ENCODE data around the gene CCDC137. TPM values are rescaled to one million over a fixed set of nuclear protein-coding genes. Genes with fewer than 3 reads are reported as not detected.
A peak's percentile ranks its signal among the peaks of the same experiment; 100 is the strongest.
"Not testable (repeated sequence)": the region's sequence is repeated elsewhere in the genome, so short reads cannot be mapped to it uniquely, and the experiment has no call there.

CCDC137 gene
- total RNA-seq, 2 experiments from 2014 or later = 30.8 to 32.3 TPM

DNA sequence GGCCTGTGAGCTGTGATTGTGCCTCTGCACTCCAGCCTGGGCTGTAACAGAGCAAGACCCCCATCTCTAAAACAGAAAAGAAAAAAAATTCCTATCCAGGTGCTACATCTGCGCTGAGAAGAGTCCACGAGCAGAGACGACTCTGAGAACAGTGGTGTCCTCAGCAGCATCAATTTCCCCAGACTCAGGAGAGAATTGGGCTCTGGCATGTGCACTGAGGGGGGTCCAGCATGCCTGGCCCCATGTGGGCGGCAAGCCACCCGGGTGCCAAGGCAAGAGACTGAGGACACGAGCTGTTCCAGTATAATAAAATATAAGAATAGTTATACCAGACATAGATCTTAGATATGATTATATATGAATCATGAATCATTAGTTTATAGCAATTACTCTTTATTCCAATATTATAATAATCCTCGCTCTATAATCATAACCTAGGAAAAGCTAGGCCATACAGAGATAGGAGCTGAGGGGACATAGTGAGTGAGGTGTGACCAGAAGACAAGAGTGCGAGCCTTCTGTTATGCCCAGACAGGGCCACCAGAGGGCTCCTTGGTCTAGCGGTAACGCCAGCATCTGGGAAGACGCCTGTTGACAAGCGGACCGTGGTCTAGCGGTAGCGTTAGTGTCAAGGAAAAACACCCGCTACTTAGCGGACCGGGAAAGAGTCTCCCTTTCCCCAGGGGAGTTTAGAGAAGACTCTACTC is 9.1 kb downstream of the CCDC137 start:
- H3K4me1 Mint-ChIP-seq (ENCODE audit: low read depth); H3K36me3 Mint-ChIP-seq (ENCODE audit: low read depth); H3K4me3 Mint-ChIP-seq; H3K27me3 Mint-ChIP-seq (ENCODE audit: low read depth); intact Hi-C loops (cut with micrococcal nuclease); H3K27ac Mint-ChIP-seq; H3K9me3 Mint-ChIP-seq: not testable (repeated sequence)
- DNase-seq = peak; percentile 47
- CTCF ChIA-PET = interaction anchor here (0.6 to 1.3 kb wide), 7 partner anchors 17 to 607 kb away, joined by 3 to 7 read pairs (median 3); partner anchors contain the start of gene PCYT2

DNA sequence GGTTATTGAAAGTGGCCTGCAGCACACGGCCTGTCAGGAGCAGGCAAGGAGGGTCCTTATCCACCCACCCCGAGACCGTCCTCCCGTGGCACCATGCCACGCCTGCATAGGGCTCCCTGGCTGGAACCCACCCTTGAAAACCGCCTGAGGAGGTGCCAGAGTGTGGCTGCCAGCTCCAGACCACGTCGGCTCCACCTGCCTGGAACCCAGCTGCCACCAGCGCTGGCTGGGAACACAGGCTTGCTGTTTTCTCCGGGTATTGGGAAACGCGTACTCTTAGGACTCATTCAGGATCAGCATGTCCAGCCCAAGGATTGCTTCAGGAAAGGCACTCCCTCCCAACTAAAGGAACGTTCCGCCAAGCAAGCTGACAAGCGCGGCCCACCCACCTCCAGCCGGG is 10.4 kb downstream of the CCDC137 start:
- H3K9me3 Mint-ChIP-seq = no peaks in the 10 kb centered on the region
- CTCF ChIA-PET = interaction anchor here (1.3 kb wide), 1 partner anchor 25 kb away, joined by 5 read pairs; no protein-coding TSS in a partner anchor
- peaks cover 4% of the 10 kb centered on the region for H3K4me1 Mint-ChIP-seq (ENCODE audit: low read depth)
- H3K27me3 Mint-ChIP-seq (ENCODE audit: low read depth) = no peaks in the 10 kb centered on the region
- intact Hi-C loops (cut with micrococcal nuclease) = no loop called here
- H3K27ac Mint-ChIP-seq = no peak overlapping the region
- no peak overlapping the region for H3K4me3 Mint-ChIP-seq
- H3K36me3 Mint-ChIP-seq (ENCODE audit: low read depth) = peaks cover 3% of the 10 kb centered on the region
- no peak for DNase-seq

DNA sequence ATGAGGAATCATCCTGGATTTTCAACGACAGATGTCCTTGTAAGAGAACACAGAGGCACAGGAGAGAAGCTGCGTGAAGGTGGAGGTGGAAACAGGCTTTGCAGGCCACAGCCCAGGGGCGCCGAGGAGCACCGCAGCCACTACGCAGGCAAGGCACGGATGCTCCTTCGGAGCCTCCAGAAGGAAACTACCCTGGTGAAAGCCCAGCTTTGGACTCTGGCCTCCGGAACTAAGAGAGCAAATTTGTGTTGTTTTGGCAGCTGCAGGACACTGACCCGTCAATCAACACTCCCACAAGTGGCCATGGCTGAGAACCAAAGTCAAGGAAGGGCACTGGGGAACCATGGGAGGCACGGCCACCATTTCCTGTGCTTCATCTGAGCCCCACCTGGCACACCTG is 13.6 kb downstream of the CCDC137 start:
- Mint-ChIP-seq H3K9me3 (no peaks in the 10 kb centered on the region), H3K4me3 (no peak overlapping the region), H3K27me3 (ENCODE audit: low read depth) (no peaks in the 10 kb centered on the region), H3K27ac (no peak overlapping the region), H3K36me3 (ENCODE audit: low read depth) (peaks cover 5% of the 10 kb centered on the region), H3K4me1 (ENCODE audit: low read depth) (peaks cover 20% of the 10 kb centered on the region)
- no peak for DNase-seq
- intact Hi-C loops (cut with micrococcal nuclease) = no loop called here
- CTCF ChIA-PET = no interaction called here

DNA sequence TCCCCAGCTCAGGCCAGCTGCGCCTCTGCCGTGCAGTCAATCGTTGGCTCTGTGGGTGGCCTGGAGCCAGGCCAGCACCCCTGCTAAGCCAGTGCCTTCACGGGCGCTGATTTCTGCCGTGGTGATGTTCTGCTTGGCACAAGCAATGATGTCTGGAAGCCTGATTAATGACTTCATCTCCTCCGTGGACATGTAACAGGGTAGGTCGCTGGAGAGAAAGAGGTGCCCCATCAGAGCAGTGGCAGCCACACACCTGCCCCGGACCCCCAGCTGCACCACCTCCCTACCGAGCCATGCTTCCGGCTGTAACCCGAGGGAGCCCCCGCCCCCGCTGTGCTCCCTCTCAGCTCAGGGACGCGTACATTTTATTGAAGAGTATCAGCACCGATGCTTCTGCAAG is 15.1 kb downstream of the CCDC137 start:
- no peak overlapping the region for H3K4me3 Mint-ChIP-seq
- CTCF ChIA-PET = interaction anchor here (1.2 kb wide), 1 partner anchor 14 kb away, joined by 3 read pairs; no protein-coding TSS in a partner anchor
- intact Hi-C loops (cut with micrococcal nuclease) = loop anchor here (2.0 kb wide), 2 partner anchors 15 to 151 kb away; partner anchors contain the start of genes CCDC137, MCRIP1 and OXLD1
- H3K36me3 Mint-ChIP-seq (ENCODE audit: low read depth) = peaks cover 8% of the 10 kb centered on the region
- no peaks in the 10 kb centered on the region for H3K9me3 Mint-ChIP-seq
- no peaks in the 10 kb centered on the region for H3K27me3 Mint-ChIP-seq (ENCODE audit: low read depth)
- H3K4me1 Mint-ChIP-seq (ENCODE audit: low read depth) = peaks cover 27% of the 10 kb centered on the region
- H3K27ac Mint-ChIP-seq = no peak overlapping the region
- DNase-seq = no peak

DNA sequence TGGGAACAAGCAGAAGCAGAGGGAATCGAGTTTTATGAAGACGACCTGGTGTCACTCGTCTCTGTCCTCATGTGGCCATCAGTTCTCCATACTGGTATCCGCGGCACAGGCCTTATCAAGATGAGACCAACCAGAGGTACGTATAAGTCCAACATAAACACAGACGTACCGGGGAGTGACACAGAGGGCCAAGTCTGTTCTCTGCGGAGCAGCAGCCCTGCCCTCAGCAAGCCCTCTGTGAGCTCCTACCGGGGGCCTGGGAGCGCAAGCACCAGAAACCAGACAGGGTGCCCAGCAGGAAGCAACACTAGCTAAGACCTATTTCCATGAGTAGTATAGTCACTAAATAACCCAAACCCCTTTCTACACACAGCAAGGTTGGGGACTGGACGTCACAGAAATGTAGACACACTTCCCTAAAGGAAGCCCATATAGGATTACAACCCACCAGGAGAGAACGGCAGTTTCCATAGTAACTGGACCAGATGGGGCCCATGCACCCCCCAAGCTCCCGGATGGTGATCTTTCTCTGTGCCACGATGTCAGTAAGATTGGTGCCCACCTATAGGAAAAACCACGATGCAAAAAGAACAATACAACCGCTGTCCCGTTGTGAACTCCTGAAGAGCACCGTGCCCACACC is 16.1 kb downstream of the CCDC137 start:
- CTCF ChIA-PET = interaction anchor here (0.9 to 1.8 kb wide), 3 partner anchors 10 to 20 kb away, joined by 3 to 5 read pairs (median 3); partner anchors contain the start of gene MRPL12
- H3K27ac Mint-ChIP-seq = no peak overlapping the region
- peaks cover 36% of the 10 kb centered on the region for H3K4me1 Mint-ChIP-seq (ENCODE audit: low read depth)
- H3K9me3 Mint-ChIP-seq = no peaks in the 10 kb centered on the region
- intact Hi-C loops (cut with micrococcal nuclease) = loop anchor here (1.0 to 2.0 kb wide), 4 partner anchors 16 to 150 kb away; partner anchors contain the start of genes CCDC137, MCRIP1, MRPL12 and OXLD1
- H3K27me3 Mint-ChIP-seq (ENCODE audit: low read depth) = no peaks in the 10 kb centered on the region
- no peak for DNase-seq
- H3K4me3 Mint-ChIP-seq = peak overlapping the region; percentile 87
- peaks cover 15% of the 10 kb centered on the region for H3K36me3 Mint-ChIP-seq (ENCODE audit: low read depth)

DNA sequence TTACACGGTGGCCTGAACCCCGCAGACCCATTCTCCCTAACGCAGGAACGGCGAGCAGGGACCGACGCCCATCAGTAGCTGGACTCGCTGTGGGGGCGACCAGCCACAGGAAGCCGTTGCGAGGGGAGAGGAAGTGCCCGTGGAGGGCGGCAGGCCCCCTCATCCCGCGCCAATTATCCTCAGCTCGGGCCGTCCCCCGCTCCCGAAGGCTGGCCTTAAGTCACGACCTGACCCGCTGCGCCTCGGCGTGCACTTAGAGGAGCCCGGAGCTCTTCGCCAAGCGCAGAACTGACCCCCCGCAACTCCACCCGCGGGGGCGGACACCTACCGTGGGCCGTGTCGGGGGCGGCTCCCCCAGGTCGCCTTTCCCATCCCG is 16.7 kb downstream of the CCDC137 start:
- peaks cover 37% of the 10 kb centered on the region for H3K4me1 Mint-ChIP-seq (ENCODE audit: low read depth)
- no peak overlapping the region for H3K27ac Mint-ChIP-seq
- DNase-seq = no peak
- peak overlapping the region; percentile 87 for H3K4me3 Mint-ChIP-seq
- H3K27me3 Mint-ChIP-seq (ENCODE audit: low read depth) = no peaks in the 10 kb centered on the region
- no peaks in the 10 kb centered on the region for H3K9me3 Mint-ChIP-seq
- intact Hi-C loops (cut with micrococcal nuclease) = loop anchor here (1.0 to 2.0 kb wide), 4 partner anchors 16 to 150 kb away; partner anchors contain the start of genes CCDC137, MCRIP1, MRPL12 and OXLD1
- peaks cover 15% of the 10 kb centered on the region for H3K36me3 Mint-ChIP-seq (ENCODE audit: low read depth)
- CTCF ChIA-PET = interaction anchor here (0.9 to 1.8 kb wide), 3 partner anchors 10 to 19 kb away, joined by 3 to 5 read pairs (median 3); partner anchors contain the start of gene MRPL12

DNA sequence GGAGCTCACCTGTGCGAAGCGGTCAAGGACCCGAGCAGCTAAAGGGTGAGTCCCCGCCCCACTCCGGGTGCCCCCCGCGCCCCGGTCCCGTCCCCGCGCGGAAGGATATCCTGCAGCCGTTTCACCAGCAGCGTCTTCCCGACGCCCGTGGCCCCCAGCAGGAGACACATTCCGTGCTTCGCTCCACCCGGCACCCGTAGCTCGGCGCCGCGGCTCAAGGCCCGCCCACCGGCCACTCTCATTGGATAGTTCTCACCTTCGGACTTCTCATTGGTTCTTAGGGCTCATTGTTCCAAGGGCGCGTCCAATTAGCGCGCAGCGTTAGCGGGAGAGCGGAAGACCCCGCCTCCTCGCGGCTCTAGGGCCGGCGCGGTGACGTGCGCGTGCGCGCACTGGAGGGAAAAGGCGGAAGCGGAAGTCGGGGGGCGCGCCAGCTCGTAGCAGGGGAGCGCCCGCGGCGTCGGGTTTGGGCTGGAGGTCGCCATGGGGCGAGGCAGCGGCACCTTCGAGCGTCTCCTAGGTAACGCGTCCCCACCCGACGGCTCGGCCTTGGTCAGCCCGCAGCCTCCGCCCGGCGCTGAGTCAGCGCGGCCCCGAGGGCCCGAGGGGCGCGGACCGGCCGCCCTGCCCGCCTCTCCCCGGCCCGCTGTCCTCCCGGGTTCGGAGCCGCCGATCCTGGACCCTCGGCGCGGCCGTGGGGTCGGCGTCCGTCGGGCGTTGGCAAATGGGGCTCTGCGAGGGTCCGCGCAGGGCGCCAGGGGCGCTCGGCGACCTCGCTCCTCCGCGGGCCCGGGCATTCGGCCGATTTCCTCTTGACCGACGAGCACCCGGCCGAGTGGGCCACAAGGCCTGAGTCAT is 17.3 kb downstream of the CCDC137 start, which contains the start of the genes ARL16 and HGS:
TSS of gene ARL16 (minus strand) at position 214 of the 858 bp plus-strand sequence. CDS start at position 170, 44 bp downstream.
TSS of gene HGS (plus strand) at position 428 of the 858 bp plus-strand sequence. CDS start at position 484, 56 bp downstream.
- DNase-seq = peak; percentile 98
- intact Hi-C loops (cut with micrococcal nuclease) = loop anchor here (1.0 to 2.0 kb wide), 4 partner anchors 17 to 149 kb away; partner anchors contain the start of genes CCDC137, MCRIP1, MRPL12 and OXLD1
- Mint-ChIP-seq H3K4me1 (ENCODE audit: low read depth) (peaks cover 37% of the 10 kb centered on the region), H3K36me3 (ENCODE audit: low read depth) (peaks cover 18% of the 10 kb centered on the region), H3K4me3 (peak within 1 kb of the TSS; percentile 87), H3K27me3 (ENCODE audit: low read depth) (no peaks in the 10 kb centered on the region), H3K27ac (peak within 1 kb of the TSS; percentile 70), H3K9me3 (no peaks in the 10 kb centered on the region)
- CTCF ChIA-PET = interaction anchor here (1.1 to 1.8 kb wide), 3 partner anchors 9 to 19 kb away, joined by 3 to 5 read pairs (median 4); partner anchors contain the start of gene MRPL12

DNA sequence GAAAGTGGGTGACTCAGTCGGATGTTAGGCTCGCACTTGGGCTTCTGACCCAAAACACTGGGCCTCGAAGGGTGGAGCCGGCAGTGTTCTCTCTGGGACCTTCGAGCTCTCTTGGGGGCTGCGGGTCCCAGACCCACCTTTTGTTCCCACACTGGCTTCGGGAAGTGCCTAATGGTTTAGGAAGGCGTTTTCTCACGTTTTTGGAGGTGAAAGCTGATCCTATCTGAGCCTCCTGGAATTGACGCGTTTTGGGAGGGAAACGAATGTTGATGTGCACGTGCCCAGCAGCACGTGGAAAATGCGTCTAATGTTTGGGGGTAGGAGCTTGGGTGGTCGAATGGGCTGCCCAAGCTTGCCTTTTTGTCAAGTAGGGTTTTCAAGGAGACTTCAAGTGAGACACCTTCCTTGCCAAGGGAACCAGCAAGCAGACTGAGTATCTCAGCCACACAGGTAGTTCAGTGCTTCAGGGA is 17.9 kb downstream of the CCDC137 start:
- Mint-ChIP-seq H3K27ac (peak overlapping the region; percentile 70), H3K36me3 (ENCODE audit: low read depth) (peaks cover 23% of the 10 kb centered on the region), H3K4me3 (peak overlapping the region; percentile 82), H3K27me3 (ENCODE audit: low read depth) (no peaks in the 10 kb centered on the region), H3K4me1 (ENCODE audit: low read depth) (peaks cover 40% of the 10 kb centered on the region), H3K9me3 (no peaks in the 10 kb centered on the region)
- DNase-seq = peak; percentile 27
- intact Hi-C loops (cut with micrococcal nuclease) = no loop called here
- CTCF ChIA-PET = interaction anchor here (1.3 to 1.7 kb wide), 2 partner anchors 19 to 84 kb away, joined by 4 to 7 read pairs; no protein-coding TSS in a partner anchor

DNA sequence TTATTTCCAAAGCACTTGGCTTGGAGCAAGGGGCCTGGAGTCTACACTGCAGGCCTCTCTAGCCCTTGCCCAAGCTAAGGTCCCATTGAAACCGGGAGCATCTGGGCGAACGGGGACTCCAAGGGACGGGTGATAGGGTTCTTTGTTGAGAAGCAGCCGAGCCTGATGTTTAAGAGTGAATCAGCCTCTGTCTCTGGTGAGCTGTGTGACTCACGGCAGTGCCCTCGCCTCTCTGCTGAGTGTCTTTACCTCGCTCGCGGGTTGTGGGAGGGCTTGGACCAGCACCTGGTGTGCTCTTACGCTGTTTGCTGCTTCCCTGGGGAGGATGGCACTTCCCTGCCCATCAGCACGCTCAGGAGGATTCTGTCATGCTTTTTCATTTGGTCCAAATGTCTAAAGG is 18.6 kb downstream of the CCDC137 start:
- peak overlapping the region; percentile 82 for H3K4me3 Mint-ChIP-seq
- H3K36me3 Mint-ChIP-seq (ENCODE audit: low read depth) = peaks cover 27% of the 10 kb centered on the region
- intact Hi-C loops (cut with micrococcal nuclease) = no loop called here
- DNase-seq = peak; percentile 40
- H3K27ac Mint-ChIP-seq = peak overlapping the region; percentile 70
- peaks cover 42% of the 10 kb centered on the region for H3K4me1 Mint-ChIP-seq (ENCODE audit: low read depth)
- H3K27me3 Mint-ChIP-seq (ENCODE audit: low read depth) = no peaks in the 10 kb centered on the region
- no peaks in the 10 kb centered on the region for H3K9me3 Mint-ChIP-seq
- CTCF ChIA-PET = interaction anchor here (0.6 to 1.7 kb wide), 3 partner anchors 20 to 84 kb away, joined by 3 to 7 read pairs (median 4); no protein-coding TSS in a partner anchor

DNA sequence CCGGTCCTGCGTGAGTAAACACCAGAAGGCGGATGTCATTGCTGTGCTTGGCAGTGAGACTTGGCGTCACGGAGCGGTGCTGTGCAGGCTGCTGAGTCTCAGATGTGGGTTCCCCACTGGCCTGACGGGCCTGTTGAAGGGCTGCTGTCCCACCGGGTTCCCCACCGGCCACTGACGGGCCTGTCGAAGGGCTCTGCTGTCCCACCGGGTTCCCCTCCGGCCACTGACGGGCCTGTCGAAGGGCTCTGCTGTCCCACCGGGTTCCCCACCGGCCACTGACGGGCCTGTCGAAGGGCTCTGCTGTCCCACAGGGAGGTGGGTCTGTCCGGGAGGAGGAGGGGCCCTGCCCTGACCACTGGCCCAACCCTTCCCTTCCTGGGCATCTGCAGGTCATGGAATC is 20.1 kb downstream of the CCDC137 start:
- no peak overlapping the region for H3K4me3 Mint-ChIP-seq
- DNase-seq = no peak
- CTCF ChIA-PET = no interaction called here
- no peak overlapping the region for H3K27ac Mint-ChIP-seq
- peaks cover 27% of the 10 kb centered on the region for H3K36me3 Mint-ChIP-seq (ENCODE audit: low read depth)
- H3K9me3 Mint-ChIP-seq = no peaks in the 10 kb centered on the region
- peaks cover 42% of the 10 kb centered on the region for H3K4me1 Mint-ChIP-seq (ENCODE audit: low read depth)
- intact Hi-C loops (cut with micrococcal nuclease) = no loop called here
- no peaks in the 10 kb centered on the region for H3K27me3 Mint-ChIP-seq (ENCODE audit: low read depth)

DNA sequence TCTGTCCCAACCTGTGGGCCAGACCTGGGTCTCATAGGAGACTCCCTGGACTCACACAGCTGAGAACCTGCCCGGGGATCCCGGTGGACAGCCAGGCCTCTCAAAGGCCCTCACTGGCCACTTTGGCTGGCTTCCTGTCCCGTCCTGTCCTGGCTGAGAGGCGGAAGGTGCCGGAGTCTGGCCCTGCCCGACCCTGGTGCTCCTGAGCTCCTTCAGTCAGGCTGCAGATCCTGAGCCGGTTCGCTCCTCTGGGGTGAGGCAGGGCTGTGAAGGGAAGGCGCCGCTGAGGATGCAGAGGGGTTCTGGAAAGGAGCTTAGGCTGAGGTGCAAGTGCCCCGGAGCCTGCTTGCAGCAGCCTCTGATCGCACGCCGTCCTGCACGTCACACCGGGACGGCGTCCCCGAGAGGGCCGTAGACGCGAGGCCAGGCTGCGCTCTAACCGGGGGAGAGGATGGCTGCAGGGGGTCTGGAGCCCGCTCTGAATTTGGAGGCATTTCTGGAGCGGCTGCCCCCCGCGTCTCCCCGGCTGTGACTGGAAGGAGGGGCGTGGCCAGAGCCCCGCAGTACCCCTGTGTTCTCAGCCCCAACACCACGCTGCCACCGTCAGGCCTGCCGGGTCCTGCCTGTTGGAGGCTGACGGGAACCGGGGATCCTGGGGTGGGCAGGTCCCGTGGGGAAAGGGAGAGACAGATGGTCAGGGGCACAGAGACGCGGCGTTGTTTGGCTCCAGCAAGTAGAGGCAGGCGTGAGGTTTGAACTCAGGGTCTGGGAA is 21.4 kb downstream of the CCDC137 start:
- no peaks in the 10 kb centered on the region for H3K9me3 Mint-ChIP-seq
- CTCF ChIA-PET = no interaction called here
- no peak overlapping the region for H3K4me3 Mint-ChIP-seq
- intact Hi-C loops (cut with micrococcal nuclease) = no loop called here
- H3K36me3 Mint-ChIP-seq (ENCODE audit: low read depth) = peaks cover 31% of the 10 kb centered on the region
- no peak for DNase-seq
- H3K4me1 Mint-ChIP-seq (ENCODE audit: low read depth) = peaks cover 36% of the 10 kb centered on the region
- H3K27me3 Mint-ChIP-seq (ENCODE audit: low read depth) = no peaks in the 10 kb centered on the region
- no peak overlapping the region for H3K27ac Mint-ChIP-seq
